Choroid plexus epithelial cell (primary cell): ENCODE measurements around the gene ARHGAP18.

ENCODE experiments used
- DNase-seq: peaks from one replicate; pipeline ENCODE4 v3.0.0-alpha.2; 2010; ENCODE audit warnings: low read depth
- H3K4me3 ChIP-seq: 2 replicates; pipeline ENCODE4 v1.5.1; 2011; ENCODE audit warnings: low read depth, mild to moderate bottlenecking, control low read depth, low read length, moderate library complexity
- TF ChIP-seq, protein P1 (sequence below): conservative IDR thresholded peaks from 2 replicates; pipeline ENCODE4 v1.5.1; 2011; ENCODE audit warnings: low read depth, mild to moderate bottlenecking, control low read depth, inconsistent platforms, low read length, moderate library complexity

ARHGAP18 gene

DNA sequence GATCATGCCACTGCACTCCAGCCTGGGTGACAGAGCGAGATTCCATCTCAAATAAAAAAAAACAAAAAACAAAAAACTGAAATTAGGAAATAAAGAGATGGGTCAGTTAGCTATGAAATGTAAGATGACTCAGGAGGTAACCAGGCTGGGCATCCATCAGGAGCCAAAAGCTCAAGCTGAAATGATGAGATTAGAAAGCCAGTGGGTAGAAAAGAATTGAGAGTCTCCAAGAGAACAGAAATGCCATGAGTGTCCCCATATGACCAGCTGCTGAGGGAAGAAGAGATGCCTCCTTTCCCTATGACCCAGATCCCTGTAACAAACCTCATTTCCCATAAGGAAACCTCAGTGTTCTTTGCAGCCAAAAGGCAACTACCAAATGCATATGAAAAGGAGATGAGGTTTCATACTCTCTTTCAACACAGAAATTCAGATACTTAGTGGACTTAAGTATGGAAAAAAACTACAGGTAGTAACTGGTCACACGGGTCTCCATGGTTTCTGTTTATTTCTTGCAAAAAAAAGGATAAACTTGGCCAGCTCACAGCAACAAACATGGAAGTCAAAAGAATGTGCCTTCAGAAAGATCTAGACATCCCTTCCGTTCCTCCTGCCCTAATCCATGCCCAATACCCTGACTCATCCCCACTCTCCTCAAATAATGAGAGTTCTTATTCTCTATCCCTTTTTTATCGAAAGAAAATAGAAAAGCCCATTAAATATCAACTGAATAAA is 8.1 kb downstream of the ARHGAP18 start:
- TF ChIP-seq, protein P1, sequence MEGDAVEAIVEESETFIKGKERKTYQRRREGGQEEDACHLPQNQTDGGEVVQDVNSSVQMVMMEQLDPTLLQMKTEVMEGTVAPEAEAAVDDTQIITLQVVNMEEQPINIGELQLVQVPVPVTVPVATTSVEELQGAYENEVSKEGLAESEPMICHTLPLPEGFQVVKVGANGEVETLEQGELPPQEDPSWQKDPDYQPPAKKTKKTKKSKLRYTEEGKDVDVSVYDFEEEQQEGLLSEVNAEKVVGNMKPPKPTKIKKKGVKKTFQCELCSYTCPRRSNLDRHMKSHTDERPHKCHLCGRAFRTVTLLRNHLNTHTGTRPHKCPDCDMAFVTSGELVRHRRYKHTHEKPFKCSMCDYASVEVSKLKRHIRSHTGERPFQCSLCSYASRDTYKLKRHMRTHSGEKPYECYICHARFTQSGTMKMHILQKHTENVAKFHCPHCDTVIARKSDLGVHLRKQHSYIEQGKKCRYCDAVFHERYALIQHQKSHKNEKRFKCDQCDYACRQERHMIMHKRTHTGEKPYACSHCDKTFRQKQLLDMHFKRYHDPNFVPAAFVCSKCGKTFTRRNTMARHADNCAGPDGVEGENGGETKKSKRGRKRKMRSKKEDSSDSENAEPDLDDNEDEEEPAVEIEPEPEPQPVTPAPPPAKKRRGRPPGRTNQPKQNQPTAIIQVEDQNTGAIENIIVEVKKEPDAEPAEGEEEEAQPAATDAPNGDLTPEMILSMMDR = no peak
- peak; percentile 50 for DNase-seq
- no peak overlapping the region for H3K4me3 ChIP-seq

DNA sequence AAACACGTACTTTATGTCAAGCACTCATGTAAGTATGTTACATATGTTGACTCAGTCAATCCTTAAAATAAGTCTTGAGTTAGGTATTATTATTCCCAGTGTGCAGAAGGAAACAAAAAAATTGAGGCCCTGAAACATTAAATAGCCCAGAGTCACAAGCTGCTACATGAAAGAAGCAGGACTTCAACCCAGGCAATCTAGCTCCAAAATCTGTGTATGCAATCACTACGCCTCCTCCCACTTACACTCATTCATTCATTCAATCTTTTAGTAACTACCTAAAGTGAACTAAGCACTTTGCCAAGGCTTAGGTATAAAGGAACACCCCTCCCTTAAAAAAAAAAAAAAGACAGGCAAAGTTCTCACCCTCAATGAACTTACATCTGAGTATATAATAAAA is 9.3 kb downstream of the ARHGAP18 start:
- no peak for DNase-seq
- TF ChIP-seq, protein P1 = no peak
- no peak overlapping the region for H3K4me3 ChIP-seq

- no peak overlapping the region for H3K4me3 ChIP-seq
- DNase-seq = no peak
- TF ChIP-seq, protein P1 = no peak
Observed at GRCh38 chr6:129699659-129700058, 10.3 kb downstream of the ARHGAP18 start.

DNA sequence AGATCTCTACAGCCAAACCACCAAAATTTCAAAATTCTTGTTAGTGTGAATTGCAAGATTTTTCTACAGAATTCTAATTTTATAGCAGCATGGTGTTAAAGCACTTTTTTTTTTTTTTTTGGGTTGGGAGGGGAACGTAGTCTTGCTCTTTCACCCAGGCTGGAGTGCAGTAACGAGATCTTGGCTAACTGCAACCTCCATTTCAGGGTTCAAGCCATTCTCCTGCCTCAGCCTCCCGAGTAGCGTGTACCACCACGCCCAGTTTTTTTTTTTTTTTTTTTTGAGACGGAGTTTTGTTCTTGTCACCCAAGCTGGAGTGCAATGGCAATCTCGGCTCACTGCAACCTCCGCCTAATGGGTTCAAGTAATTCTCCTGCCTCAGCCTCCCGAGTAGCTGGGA is 11.5 kb downstream of the ARHGAP18 start:
- TF ChIP-seq, protein P1 = no peak

GRCh38 chr6:129697788-129698187 is 12.2 kb downstream of the ARHGAP18 start:
- no peak overlapping the region for H3K4me3 ChIP-seq
- no peak for DNase-seq
- TF ChIP-seq, protein P1 = no peak

More for the DNA sequence above, 11.5 kb downstream of the ARHGAP18 start:
- no peak for DNase-seq
- H3K4me3 ChIP-seq = no peak overlapping the region

GRCh38 chr6:129696843-129697242 is 13.1 kb downstream of the ARHGAP18 start:
- TF ChIP-seq, protein P1 = no peak
- no peak overlapping the region for H3K4me3 ChIP-seq
- no peak for DNase-seq

- no peak overlapping the region for H3K4me3 ChIP-seq
- TF ChIP-seq, protein P1 = no peak
- no peak for DNase-seq
Observed at GRCh38 chr6:129696028-129696418, 14.0 kb downstream of the ARHGAP18 start.
